HG03159 (cell line): ENCODE data around the gene SGPP2.
A peak's percentile ranks its signal among the peaks of the same experiment; 100 is the strongest.

Experiments used
- ATAC-seq: cut with Tn5 transposase; IDR thresholded peaks from one replicate; pipeline ENCODE4 v1.9.1; 2021; ENCODE audit warnings: mild to moderate bottlenecking, moderate library complexity; ENCODE audit not compliant: unreplicated experiment

Gene SGPP2

DNA sequence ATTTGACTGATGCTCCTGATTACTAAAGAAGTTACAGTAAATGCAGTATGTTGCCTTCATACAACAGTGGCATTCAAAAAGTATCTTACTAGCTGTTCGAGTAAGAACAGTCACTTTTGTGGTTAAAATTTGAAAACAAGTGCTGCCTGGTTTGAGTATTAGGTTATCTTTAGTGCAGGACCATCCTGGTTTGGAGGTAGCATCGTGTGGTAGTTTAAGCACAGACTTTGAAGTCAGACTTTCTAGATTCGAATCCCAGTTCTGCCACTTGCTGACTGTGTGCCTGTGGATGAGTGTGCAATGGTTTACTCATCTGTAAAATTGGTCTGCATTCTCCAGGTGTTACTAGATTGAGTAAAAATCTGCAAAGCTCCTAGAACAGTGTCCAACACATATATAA lies 96.8 kb downstream of the SGPP2 start:
- peak; percentile 70 for ATAC-seq

DNA sequence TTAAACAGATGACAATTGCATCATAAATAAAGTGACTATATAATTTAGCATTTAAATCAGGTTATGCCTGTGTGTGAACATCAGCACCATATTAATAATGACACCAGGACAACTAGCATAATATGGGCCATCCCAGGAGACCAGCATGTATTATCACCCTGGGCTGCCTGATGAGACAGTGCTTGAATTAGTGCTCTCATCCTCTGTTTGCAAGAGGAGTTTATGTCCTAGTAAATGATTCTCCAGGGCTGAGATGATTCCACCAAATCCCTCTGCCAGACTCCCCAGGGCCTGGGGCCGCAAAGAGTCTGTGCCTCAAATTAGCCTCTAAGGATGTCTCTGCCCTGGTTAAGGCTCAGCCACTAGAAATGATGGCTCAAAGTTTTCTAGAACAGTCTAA lies 97.7 kb downstream of the SGPP2 start:
- no peak for ATAC-seq

DNA sequence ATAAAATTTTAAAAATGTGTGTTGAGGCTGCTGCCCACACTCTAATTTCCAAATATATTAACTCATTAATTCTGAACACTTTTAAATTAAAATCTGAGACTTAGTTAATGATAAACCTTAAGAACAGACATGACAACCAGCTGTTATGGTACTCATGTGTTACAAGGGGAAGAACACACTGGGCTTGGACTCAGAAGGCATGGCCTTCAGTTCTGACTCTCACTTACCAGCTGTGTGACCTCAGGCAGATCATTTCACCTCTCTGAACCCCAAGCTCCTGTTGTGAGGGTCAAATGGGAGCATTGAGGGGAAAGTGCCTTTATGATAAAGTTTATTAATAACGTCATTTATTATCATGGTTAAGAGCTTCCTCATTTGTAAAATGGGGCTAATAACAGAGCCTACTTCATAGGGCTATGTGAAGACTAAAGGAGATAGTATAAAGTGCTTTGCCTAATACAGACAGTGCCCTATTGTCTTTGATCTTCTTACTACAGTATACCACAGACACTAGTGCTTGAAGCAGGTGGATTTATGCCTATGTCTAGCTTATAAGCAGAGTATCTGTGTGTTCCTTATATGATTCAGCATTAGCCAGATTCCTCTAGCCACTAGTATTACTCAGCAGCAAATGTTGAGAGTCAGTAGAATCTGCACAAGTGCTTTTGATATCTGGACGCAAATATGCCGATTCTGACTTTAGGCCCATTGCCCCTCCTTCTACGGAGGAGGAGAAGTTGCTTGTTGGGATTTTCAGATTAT lies 99.6 kb downstream of the SGPP2 start:
- ATAC-seq = peak; percentile 76

DNA sequence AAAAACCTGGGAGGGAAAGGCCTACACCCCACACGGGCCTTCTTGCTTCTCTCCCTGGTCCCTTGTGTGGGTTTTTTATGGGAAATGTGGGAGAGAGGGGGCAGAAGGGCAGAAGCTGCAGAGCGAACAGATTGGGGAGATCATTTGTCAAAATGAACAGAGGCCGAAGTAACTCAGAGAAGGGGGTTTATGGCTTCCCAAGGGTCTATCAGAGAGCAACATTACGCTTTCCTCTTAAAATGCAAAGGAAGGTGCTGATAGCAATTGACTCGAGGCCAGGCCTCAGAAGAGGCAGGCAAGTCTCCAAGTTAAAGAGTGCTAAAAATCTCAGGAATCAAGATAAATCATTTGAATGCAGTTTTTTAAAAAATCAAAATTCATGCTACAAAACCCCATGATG lies 101.5 kb downstream of the SGPP2 start:
- no peak for ATAC-seq

DNA sequence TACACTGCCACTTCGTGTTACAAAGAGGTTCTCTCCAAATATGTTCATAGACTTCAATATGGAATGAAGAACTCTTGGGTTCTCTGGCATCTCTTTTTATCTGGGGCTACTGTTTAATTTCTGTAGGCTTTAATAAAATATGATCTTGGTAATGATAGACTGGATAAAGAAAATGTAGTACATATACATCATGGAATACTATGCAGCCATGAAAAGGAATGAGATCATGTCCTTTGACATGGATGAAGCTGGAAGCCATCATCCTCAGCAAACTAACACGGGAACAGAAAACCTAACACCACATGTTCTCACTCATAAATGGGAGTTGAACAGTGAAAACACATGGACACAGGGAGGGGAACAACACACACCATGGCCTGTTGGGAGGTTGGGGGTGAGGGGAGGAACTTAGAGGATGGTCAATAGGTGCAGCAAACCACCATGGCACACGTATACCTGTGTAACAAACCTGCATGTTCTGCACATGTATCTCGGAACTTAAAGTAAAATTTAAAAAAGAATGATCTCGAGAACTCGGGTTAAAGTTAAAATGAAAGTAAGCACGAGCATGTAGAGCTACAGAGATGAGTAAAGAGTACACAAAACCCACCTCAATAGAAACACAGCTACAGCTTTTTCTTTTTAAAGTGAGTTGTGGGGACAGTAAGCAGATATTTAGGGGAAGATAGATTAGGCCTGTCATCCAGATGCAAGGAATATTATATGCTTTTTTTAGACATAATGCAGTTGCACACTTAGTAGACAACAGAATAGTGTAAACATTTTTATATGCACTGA lies 102.3 kb downstream of the SGPP2 start:
- ATAC-seq = no peak

- ATAC-seq = no peak
Observed at GRCh38 chr2:222532315-222532714, 108.0 kb downstream of the SGPP2 start.

GRCh38 chr2:222535477-222535876 lies 111.1 kb downstream of the SGPP2 start:
- ATAC-seq = no peak

DNA sequence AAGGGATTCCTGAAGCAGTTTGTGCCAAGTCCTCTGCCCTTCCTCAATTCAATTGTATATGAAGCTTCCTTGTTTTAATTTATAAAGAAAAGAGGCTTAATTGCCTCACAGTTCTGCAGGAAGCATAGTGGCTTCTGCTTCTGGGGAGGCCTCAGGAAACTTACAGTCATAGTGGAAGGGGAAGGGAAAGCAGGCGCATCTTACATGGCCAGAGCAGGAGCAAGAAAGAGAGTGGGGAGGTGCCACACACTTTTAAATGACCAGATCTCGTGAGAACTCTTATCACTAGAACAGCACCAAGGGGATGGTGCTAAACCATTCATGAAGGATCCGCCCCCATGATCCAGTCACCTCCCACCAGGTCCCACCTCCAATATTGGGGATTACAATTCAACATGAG lies 114.2 kb downstream of the SGPP2 start:
- ATAC-seq = no peak

GRCh38 chr2:222544661-222545060 lies 120.3 kb downstream of the SGPP2 start:
- no peak for ATAC-seq

DNA sequence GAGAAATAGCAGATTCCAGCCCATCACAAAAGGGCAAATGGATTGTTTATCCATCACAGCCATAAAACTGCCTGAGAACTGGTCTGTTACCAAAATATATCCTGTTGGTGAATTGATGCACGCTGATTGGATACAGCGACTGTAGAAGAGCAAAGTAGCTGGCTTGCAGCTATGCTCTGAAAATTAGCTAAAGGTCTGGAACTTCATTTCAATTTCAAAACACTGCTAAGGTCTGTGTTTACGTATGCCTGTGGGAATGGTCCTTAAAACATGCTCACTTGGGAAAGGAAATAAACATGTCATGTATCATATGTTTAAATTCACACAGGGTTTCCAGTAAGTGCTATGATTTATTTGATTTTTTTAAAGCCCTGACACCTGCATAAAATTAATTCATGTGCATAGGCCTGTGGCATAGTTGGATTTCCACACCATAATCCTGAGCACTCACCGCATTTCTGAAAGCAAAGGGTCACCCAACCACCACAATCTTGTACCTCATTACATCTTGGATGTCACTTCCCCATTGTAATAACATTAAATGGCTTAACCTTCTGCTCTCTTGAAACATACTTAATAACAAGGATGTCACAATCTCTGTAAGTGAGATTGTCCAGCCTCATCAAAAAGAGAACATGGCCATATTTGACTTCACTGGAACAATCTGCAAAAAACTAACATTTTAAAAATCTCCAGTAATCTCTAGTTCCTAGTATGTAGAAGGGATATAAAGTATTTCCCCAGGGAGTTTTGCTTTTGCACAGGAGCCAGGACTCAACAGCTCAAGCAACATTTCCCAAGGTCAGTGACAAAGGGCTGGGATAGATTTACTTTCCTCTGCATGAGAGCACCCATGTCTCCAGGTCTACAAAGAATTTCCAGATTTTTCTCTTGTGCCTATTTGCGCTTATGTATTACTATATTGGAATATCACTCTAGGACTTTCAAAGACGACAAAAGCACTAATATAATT lies 121.8 kb downstream of the SGPP2 start:
- ATAC-seq = no peak

DNA sequence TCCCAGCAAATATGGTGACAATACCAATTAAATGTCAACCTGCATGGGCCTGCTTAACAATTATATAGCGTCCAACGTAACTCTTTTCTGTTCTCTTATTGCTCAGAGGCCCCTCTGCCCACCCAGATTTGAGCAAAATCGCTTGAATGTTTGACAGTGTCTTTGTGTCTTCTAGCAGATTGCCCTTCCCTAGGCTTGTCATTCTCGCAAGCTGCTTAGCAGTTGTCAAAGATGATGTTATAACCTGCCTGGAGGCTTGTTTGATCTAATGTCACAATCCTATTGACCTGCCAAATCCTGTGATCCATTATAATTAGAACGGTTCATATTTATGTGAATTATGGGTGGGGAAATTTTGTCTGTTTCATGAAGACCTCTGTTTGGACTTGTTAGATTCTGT lies 122.7 kb downstream of the SGPP2 start:
- ATAC-seq = no peak

- no peak for ATAC-seq
Observed at GRCh38 chr2:222548992-222549391, 124.6 kb downstream of the SGPP2 start.

- ATAC-seq = no peak
Observed at GRCh38 chr2:222554517-222554916, 130.2 kb downstream of the SGPP2 start.

DNA sequence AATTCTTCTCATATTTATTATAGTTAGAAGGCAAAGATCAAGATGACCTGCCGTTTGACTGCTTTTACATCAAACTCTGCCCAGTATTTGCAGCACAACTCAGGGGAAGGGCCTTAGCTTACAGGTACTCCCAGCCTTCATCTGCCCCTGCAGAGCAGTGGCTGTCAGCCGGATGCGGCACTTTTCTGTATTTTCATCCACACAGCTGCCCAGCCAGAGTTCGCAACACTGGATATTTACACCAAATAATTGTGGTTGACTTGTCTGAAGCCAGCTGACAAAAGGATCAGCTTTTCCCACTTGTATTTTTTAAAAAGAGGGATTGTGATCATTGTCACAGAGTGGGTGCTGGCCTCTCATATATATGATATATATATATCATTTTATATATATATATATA lies 136.8 kb downstream of the SGPP2 start:
- ATAC-seq = no peak

DNA sequence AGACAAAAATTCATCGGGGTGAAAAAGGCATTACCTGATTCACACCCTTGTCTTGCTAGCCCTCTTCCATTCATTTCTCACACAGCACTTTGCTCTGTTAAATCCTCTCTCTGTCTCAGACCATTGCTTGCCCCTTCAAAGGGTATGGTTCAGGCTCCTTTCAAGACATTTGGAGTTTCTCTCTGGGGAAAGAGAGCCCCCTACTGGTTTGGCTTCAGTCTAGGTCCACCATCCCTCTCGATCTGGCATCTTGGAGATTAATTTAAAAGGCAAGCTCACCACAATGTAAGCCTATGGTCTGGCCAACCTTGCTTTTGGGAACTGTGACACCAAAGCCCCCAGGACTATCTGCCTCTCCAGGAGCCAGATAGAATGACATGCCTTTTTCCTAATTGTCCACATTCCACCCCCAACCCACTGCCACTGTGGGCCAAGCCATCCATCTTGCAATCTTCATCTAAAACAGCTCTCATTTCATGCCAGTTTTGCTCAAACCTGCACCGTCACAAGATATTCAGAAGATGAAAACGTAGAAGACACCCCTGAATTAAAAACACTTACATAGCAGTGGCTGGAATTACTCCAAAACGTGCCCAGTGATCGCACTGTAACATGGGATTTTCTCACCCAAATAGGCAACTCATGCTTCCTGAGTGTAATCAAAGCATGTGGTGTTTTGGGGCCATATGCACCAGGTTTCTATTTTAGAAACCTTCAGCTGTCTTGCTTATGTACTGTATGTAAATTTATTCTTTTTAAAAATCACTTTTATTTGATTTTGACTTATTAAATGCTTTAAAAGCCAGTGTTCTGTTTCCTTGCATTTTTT lies 137.7 kb downstream of the SGPP2 start:
- ATAC-seq = peak; percentile 76

GRCh38 chr2:222563106-222563718 lies 138.9 kb downstream of the SGPP2 start:
- no peak for ATAC-seq

GRCh38 chr2:222563936-222564335 lies 139.6 kb downstream of the SGPP2 start:
- no peak for ATAC-seq

GRCh38 chr2:222566229-222566628 lies 141.9 kb downstream of the SGPP2 start:
- no peak for ATAC-seq

GRCh38 chr2:222568865-222569264 lies 144.5 kb downstream of the SGPP2 start:
- no peak for ATAC-seq

DNA sequence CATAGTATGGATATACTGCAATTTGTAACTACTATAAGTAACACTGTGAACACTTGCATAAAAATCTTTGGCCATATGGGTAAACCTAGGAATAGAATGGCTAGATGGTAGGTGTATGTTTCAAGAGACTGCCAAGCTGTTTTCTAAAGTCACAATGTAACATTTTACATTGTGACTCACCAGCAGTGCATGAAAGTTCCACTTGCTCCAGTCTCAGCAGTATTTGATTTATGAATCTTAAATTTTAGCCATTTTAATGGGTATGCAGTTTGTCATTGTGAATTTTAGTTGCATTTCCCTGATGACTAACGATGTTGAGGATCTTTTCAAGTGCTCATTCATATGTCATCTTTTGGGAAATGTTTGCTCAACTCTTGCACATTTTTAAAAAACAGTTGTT lies 145.5 kb downstream of the SGPP2 start:
- no peak for ATAC-seq
